DOHH2 (cell line): ENCODE data around the gene ZFAND3.

Source experiments
- EZH2phosphoT487 ChIP-seq: fragments of 200-600 bp; sonication (generic); IDR thresholded peaks from 2 replicates; pipeline ENCODE4 v1.6.1; 2017; ENCODE audit warnings: borderline replicate concordance, mild to moderate bottlenecking, antibody characterized with exemption, low read length, moderate library complexity, mixed read lengths
- TF ChIP-seq, protein P1 (sequence below): fragments of 200-600 bp; sonication (generic); IDR thresholded peaks from one replicate; pipeline ENCODE4 v1.5.1; 2014; ENCODE audit warnings: antibody characterized with exemption, mild to moderate bottlenecking, low read depth, low read length; ENCODE audit not compliant: poor library complexity, severe bottlenecking

GRCh38 chr6:37856285-37856684, 36.8 kb downstream of the ZFAND3 start:
- TF ChIP-seq, protein P1, sequence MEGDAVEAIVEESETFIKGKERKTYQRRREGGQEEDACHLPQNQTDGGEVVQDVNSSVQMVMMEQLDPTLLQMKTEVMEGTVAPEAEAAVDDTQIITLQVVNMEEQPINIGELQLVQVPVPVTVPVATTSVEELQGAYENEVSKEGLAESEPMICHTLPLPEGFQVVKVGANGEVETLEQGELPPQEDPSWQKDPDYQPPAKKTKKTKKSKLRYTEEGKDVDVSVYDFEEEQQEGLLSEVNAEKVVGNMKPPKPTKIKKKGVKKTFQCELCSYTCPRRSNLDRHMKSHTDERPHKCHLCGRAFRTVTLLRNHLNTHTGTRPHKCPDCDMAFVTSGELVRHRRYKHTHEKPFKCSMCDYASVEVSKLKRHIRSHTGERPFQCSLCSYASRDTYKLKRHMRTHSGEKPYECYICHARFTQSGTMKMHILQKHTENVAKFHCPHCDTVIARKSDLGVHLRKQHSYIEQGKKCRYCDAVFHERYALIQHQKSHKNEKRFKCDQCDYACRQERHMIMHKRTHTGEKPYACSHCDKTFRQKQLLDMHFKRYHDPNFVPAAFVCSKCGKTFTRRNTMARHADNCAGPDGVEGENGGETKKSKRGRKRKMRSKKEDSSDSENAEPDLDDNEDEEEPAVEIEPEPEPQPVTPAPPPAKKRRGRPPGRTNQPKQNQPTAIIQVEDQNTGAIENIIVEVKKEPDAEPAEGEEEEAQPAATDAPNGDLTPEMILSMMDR: no peak
- no peak for TF ChIP-seq EZH2phosphoT487
